Left renal cortex interstitium (tissue), 4 donors: Measurements from ENCODE around the gene ACOXL. TPM values are rescaled to one million over a fixed set of nuclear protein-coding genes. Genes with fewer than 3 reads are reported as not detected.

Experiments used
- DNase-seq, 4 donors: peaks; one replicate each; pipeline ENCODE4 v3.0.0-alpha.2; 2013; ENCODE audit warnings: low read depth in 4 of 4, low spot score in 2 of 4, missing footprints in 1 of 4
- polyA plus RNA-seq, 4 donors: library from polyadenylated mRNA; unstranded; fragments of 120-200 nt; gene quantifications; one replicate each; pipeline ENCODE4 v1.2.1, GENCODE V29; 2013; ENCODE audit not compliant: insufficient read length in 4 of 4

The ACOXL gene
- polyA plus RNA-seq, 4 donors, result 0.43 to 1.2 (median 0.76) TPM

DNA sequence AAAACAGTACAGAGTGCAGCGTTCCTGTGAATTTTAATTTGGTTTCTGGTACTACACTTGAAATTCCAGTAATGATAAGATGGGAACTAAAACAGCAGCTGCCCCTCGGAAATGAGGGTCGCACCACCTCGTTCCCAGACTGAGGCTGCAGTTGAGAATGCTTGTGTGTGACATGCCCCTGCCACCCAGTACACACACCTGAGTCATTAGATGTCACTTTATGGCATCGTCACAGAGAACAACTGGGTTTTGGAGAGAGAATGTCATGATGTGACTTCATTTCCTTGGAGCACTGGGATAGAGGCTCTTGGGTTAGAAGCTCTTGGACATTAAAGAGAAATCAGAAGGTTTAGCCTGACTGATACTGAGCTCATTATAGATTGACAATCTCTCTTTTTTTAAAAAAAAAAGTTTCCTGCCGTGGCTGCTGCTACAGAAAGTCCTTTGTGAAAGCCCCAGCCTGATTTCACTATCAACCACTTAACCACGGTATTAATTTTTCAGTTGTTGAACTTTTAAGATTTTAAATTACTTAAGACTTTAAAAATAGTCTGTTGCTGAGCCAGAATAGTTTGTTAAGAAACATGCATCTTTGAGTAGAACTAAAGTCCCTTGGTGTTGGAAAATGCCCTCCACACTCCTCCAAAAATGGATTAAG is 412.9 kb downstream of the ACOXL start:
- no peak for DNase-seq

DNA sequence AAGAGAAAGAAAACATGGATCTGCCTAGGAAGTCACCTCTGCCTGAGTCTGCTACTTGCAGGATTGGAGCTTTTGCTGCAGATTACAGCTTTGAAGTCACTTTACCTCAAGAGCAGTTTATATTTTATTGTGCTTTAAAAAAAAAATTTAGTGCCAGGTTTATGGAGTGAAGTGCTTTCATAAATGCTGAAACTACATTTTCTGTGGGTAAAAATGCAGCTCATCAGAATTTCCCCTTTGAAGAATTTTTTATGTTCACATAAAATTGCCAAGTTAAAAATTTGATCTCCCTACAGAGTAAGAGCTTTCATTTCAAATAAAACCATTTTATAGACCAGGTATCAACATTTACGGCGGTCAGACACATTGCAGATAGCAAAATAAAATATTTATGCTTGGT is 413.6 kb downstream of the ACOXL start:
- DNase-seq, result no peak

GRCh38 chr2:111148225-111148873 is 416.0 kb downstream of the ACOXL start:
- DNase-seq, result no peak

GRCh38 chr2:111148925-111149324 is 416.6 kb downstream of the ACOXL start:
- no peak for DNase-seq

DNA sequence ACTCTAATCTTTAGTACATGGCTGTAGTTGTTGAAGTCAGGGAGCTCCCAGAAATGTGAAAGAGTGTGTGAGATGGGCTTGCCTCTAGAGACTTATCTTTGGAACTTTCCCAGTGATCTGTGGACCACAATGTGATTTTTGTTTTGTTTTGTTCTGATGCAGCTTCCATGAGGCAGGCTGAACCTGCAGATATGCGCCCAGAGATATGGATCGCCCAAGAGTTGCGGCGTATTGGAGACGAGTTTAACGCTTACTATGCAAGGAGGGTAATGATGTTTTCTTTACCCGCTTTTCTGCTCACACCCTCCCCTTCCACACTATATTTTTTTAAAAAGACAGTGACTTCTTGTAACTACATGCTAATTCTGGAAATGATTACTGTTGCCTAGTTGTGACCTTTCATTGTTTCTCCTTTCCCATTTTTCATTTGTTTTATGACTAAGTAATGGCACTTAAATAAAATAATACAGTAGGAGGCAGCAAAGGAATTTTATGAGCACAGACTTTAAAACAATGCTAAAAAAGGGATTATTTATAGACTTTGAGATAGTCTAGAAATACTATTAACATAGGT is 417.6 kb downstream of the ACOXL start:
- no peak for DNase-seq

DNA sequence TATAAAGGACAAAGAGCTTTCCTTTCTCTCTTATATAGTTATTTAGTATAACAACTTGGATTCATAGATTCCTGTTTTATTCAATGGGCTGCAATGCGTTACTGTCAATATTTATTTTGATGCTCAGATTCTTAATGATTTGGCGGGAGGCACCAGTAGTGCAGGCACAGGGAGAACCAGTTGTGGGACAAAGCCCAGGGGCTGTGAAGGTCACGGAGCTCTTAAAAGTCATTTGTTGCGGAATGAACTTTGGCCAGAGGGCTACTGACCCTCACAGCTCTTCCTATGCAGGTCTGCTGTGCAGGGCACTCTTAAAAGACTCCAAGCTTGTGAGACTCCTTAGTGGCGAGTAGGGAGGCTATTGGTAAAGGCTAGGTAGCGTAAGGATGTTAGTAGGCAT is 422.4 kb downstream of the ACOXL start:
- DNase-seq, result no peak

GRCh38 chr2:111155610-111156009 is 423.2 kb downstream of the ACOXL start:
- no peak for DNase-seq

- no peak for DNase-seq
These were observed 424.2 kb downstream of the ACOXL start for GRCh38 chr2:111156529-111156928.

DNA sequence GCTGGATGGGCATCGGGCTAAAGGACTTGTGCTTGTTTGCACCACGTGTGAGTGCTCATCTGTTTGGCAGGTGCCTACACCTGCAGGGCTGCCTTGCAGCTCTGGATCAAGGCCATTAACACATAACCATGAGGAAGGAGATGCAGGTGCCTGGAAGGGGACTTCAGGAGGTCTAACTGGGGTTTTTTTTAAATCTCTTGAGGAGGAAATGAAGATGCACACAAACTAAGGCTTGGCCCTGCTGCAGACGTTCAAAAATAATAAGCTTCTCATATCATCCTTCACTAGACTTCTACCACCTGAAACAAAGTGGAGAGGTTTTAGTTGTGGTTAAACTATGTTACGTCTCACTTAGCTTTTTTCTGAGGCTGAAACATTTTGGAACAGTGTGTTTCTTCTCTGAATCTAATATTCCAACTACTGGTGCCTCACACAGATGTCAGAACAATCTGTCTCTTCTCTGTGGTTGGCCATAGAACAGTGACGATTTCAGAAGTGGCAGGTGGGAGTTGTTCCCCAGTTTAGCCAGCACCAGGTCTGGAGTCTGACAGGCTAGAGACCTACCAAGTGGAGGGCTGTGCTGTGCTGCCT is 424.8 kb downstream of the ACOXL start:
- DNase-seq, result no peak

GRCh38 chr2:111157798-111158197 is 425.4 kb downstream of the ACOXL start:
- DNase-seq, result no peak

GRCh38 chr2:111159641-111160040 is 427.3 kb downstream of the ACOXL start:
- DNase-seq, result no peak

- no peak for DNase-seq
These were observed 428.4 kb downstream of the ACOXL start for GRCh38 chr2:111160758-111161157.

DNA sequence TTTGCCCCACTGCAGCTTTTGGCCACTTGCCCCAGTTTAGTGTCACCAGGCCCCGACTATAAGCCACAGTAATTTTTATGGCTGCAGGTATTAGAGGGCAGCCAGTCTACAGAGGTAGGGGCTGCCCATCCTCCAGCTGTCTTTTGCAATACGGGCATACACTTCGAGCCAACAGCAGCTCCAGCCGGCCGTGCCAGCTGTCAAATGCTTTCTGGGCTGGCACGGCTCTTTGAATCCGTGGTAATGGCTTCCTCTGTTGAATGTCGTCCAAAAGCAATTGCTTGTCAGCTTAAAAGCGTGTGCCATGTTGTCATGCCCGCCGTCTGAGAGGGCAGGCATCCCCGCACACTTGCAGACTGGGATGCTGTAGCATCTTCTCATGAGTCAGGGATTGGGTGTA is 429.6 kb downstream of the ACOXL start:
- DNase-seq, result no peak

DNA sequence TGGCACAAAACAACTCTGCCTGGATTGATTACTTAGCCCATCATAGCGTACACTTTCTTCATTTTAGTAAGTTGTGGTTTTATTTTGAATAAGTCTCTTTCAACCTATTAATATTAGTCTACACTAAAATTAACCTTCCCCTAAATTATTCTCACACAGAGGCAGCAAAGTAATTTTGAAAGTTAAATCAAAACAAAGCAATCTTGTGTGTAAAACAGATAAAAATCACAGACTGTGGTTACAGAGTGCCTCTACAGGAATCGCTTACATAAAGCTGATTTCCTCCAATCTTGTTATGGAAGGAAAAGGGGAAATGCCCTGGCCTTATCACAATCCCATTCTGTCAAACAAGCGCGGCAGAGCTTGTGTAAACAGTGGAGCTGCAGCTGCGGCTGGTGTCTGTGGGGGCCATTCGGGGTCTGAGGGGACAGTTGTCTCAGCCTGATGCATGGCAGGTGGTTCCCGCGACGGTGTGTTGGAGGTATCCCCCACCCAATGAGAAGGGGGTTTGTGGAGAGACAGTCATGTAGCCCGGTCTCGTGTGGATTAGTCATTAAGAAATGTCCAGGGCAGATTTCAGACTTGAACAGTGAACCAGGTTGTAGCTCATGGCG is 430.5 kb downstream of the ACOXL start:
- DNase-seq, result no peak

DNA sequence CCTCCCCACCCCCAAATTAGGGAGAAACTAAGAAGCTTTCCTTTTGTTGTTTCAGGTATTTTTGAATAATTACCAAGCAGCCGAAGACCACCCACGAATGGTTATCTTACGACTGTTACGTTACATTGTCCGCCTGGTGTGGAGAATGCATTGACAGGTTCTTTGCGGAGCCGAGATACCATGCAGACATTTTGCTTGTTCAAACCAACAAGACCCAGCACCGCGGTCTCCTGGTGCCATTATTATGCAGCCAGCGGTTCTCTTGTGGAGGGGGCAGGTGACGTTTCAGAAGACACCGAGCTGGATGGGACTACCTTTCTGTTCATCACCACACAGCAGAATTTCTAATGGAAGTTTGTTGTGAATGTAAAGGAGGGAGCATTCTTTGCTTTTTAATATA is 431.7 kb downstream of the ACOXL start:
- DNase-seq, result no peak

- no peak for DNase-seq
These were observed 432.7 kb downstream of the ACOXL start for GRCh38 chr2:111165084-111165483.

- no peak for DNase-seq
These were observed 433.7 kb downstream of the ACOXL start for GRCh38 chr2:111166115-111166514.

DNA sequence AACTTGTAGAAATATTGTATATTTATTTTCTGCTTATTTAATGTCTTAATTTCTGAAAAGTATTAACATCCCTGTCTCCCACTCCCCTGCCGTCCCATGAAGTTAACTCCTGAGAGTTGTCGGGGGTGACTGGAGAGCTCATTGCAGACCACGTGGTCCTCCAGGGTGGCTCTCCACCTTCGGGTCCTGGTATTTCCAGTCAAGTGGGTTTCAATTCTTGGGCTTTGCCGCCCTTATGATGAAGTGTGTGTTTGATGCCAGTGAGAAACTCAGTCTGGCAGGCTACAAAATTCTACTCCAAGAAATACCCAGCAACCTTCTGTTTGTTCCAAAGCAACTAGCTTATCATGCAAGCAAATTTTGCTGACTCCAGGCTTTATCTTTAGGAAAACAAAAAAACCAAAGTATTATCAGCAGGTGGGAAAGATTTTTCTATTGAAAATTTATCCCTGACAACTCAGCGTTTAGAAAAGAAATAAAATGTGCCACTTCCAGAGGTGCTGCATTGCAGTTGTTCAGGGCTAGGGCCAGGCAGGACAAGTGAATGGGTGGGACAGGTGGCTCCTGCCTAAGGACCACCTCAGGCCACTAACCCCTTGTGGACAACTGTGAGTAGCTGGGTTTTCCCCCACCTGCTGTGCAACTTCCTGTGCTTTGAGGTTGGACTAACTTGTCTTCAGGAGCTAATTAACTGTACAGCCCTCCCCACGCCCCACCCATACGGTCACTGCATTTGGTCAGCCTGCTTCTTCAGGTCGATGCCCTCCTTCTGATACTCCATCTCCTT is 434.9 kb downstream of the ACOXL start:
- no peak for DNase-seq

DNA sequence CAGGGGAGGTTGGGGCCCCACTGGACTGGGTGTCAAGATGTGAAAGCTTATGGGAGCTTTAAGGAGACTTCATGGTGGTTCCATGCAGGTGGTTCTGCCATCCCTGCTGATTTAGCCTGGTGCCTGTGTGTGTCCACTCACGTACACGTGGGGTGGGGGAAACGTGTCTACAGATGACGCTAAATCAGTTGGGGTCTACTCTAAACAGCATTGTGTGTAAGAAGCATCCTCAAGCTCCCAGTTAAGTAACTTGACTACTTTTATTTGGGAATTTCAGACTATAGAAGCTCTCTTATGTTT is 435.4 kb downstream of the ACOXL start:
- no peak for DNase-seq
